HAP-1 (cell line): Measurements from ENCODE around the gene SYMPK.
A peak's percentile ranks its signal among the peaks of the same experiment; 100 is the strongest.

Source experiments
- DNase-seq, 2 experiments: peaks; one replicate each; pipeline ENCODE4 v3.0.0-alpha.2; 2016 to 2020; ENCODE audit warnings: low spot score in 2 of 2
- H3K27me3 ChIP-seq: fragments of 250-450 bp; sonication (Bioruptor Pico); 2 replicates; pipeline ENCODE4 v1.5.1; 2020; ENCODE audit warnings: low read depth, mild to moderate bottlenecking, moderate library complexity
- H3K36me3 ChIP-seq: fragments of 250-450 bp; sonication (Bioruptor Pico); replicated peaks from 2 replicates; pipeline ENCODE4 v1.5.1; 2020; ENCODE audit warnings: mild to moderate bottlenecking
- H3K4me1 ChIP-seq: fragments of 250-450 bp; sonication (Bioruptor Pico); 2 replicates; pipeline ENCODE4 v1.5.1; 2020; ENCODE audit warnings: mild to moderate bottlenecking
- H3K4me3 ChIP-seq: fragments of 250-450 bp; sonication (Bioruptor Pico); 2 replicates; pipeline ENCODE4 v1.5.1; 2020; ENCODE audit warnings: mild to moderate bottlenecking, moderate library complexity
- H3K9me3 ChIP-seq: fragments of 250-450 bp; sonication (Bioruptor Pico); 2 replicates; pipeline ENCODE4 v1.5.1; 2020; ENCODE audit warnings: mild to moderate bottlenecking, moderate library complexity
- in situ Hi-C: fragments of 300-500 bp; cut with MboI; formaldehyde crosslinking; loops from 3 replicates; pipeline ENCODE4 v1.14.3; 2020; ENCODE audit warnings: low sequenced_read_pairs, inconsistent platforms, mixed read lengths

Gene SYMPK

DNA sequence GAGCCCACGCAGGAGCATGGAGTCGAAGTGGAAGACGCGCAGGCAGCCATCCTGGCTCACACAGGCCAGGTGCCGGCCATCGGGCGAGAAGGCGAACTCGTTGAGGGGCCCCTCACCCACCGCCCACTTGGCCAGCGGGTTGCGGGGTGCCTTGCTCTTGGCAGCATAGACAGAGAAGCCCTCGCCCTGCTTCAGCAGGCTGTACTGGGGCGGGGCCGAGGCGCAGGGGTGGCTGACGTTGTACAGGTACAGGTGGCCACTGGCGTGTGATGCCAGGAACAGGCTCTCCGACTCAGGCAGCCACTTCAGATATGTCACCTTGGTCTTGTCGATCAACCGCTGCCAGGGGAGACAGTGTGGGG is 76.4 kb downstream of the SYMPK start:
- no peaks in the 10 kb centered on the region for H3K27me3 ChIP-seq
- H3K36me3 ChIP-seq: peaks cover 49% of the 10 kb centered on the region
- no peak overlapping the region for H3K4me3 ChIP-seq
- DNase-seq: no peak
- no peaks in the 10 kb centered on the region for H3K9me3 ChIP-seq
- in situ Hi-C loops: no loop called here
- H3K4me1 ChIP-seq: no peaks in the 10 kb centered on the region; the same call in 1 of the 2 replicates

DNA sequence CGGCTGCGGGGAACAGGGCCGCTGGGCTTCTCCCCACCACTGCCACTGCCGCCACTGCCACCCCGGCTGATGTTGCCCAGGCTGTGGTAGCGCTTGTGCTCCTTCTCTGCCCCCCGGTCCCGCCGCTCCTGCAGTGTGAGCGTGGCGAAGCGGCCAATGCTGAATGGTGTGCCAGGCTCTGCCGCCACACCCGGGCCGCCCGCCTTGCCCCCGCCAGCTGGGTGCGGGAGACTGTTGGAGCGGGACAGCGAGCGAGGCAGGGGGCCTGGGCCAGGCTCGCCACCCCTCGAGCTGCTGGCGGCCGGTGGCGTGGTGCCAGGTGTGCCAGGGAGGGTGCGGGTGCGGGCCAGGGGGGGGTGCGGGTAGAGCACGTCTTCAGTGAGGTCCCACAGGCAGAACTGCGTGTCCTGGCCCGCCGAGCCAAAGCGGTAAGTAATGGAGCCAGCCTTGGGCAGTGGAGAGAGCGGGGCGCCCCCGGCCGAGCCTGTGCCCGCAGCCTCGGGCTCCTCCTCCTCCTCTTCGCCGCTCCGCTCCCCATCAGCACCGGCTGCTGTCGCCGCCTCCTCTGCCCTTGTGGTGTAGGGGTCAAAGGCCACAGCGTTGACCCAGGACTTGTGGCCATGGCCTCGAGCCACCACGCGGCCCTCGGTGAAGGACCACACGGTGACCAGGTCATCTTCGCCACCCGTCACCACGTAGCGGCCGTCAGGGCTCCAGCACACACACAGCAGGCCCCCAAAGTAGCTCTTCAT is 77.0 kb downstream of the SYMPK start:
- no peak overlapping the region for H3K4me3 ChIP-seq
- no peaks in the 10 kb centered on the region for H3K4me1 ChIP-seq
- H3K27me3 ChIP-seq: no peaks in the 10 kb centered on the region
- DNase-seq: no peak
- in situ Hi-C loops: no loop called here
- H3K36me3 ChIP-seq: peaks cover 49% of the 10 kb centered on the region
- no peaks in the 10 kb centered on the region for H3K9me3 ChIP-seq

DNA sequence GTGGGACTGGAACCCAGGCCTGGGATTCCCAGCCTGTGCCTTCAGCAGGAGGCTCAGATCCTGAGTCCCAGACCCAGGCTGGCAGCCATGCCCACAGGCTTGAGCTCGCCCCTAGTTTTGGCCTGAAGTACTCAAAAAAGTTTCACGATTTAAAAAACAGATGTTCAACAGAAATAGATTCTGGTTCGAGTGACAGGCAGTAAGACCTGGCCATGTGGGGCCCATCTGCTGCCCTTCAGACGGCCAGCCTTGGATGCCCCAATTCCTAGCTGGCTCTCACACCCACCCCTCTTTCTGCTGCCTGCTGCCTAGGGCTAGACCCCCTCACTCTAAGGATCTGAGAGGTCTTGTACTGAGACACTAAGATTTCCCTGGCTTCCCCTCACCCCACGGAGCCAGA is 77.8 kb downstream of the SYMPK start:
- Histone ChIP-seq H3K9me3 (no peaks in the 10 kb centered on the region), H3K4me3 (no peak overlapping the region), H3K36me3 (peaks cover 42% of the 10 kb centered on the region), H3K4me1 (no peaks in the 10 kb centered on the region; the same call in 1 of the 2 replicates), H3K27me3 (no peaks in the 10 kb centered on the region)
- no peak for DNase-seq
- in situ Hi-C loops: no loop called here

DNA sequence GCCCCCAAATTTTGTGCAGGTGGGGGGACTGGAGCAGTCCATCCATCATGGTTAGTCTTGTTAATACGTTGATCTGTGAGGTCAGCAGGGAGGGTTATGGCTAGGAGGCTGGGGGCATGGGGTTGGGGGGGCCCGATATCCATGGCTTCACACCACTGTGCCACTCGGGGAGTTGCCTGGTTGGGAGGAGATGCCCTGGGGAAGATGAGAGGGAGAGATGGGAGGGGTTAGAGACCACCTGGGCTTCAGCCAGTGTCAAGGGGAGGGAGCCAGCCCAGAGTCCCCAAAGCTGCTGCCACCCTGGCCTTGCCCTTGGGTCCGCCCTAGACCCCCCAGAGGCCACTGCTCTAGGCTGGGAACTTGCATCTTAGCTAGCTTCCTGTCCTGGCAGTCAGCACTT is 78.9 kb downstream of the SYMPK start:
- H3K4me1 ChIP-seq: peaks cover 7% of the 10 kb centered on the region
- DNase-seq: no peak
- in situ Hi-C loops: no loop called here
- peaks cover 33% of the 10 kb centered on the region for H3K36me3 ChIP-seq
- no peaks in the 10 kb centered on the region for H3K9me3 ChIP-seq
- H3K27me3 ChIP-seq: no peaks in the 10 kb centered on the region
- no peak overlapping the region for H3K4me3 ChIP-seq

DNA sequence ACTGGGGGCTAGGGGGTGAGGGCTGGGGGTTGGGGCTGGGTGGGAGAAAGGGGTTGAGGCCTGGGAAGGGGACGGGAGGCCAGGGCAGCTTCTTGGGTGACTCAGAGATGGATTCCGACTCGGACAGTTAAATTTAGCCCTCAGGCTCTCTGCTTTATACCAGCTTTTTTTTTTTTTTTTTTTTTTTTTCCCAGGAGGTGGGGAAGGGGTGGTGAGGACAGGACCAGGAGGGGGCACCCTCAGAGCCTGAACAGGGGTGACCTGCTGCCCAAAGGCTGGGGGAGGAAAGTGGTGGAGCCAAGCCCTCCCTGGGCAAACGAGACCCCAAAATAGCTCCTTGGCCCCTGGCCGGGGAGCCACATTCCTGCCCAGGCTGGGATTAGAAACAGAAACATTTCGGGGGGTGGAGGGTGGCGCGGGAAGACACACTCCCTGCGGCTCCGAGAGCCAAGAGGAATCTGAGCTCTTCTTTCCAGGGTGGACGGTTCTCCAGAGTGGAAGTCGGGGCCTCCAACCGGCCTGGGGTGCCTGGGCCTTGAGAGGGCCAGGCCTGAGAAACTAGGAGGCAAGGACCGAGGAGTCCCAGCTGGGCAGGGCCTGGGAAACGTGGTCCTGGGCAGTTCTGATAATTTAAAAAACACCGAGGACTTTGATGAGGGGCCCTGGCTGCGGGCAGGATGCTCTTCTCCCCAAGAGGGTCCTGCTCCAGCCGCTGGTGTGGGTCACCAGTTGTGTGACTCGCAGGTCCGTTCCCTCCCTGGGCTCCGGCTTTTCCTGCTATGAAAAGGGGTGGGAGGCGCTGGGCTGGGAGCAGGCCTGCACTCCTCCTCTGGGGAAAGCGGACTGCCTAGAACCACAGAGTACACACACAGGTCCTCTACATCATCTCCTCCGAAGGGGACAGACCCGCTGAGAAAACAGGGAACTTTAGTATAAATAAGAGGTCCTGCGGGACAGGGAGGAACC is 79.8 kb downstream of the SYMPK start:
- in situ Hi-C loops: no loop called here
- no peaks in the 10 kb centered on the region for H3K27me3 ChIP-seq
- no peaks in the 10 kb centered on the region for H3K9me3 ChIP-seq
- H3K36me3 ChIP-seq: peaks cover 24% of the 10 kb centered on the region
- DNase-seq: no peak
- no peak overlapping the region for H3K4me3 ChIP-seq
- peaks cover 10% of the 10 kb centered on the region for H3K4me1 ChIP-seq

DNA sequence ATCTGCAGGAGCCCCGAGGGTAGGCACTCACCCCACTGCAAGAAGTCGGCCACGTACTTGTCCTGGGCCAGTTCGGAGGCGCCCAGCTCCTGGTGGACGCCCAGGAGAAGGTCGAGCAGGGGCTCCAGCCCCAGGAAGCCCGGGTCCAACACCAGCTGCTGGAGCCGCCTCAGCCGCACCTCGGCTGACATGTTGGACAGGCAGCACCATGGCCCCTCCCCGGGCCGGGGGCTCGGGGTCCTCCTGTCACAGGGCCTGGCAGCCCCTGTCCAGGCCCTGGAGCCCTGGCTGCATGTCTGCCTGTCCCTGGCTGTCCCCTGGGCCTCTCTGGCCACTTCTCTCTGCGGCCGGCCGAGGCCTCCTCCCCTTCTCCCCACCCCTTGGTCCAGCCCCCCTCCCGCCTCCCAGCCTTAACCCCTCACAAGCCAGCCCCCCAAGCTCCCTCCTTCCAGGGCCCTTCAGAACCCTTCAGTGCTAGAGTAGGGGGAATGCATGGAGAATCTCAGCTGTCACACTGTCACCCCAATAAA is 80.7 kb downstream of the SYMPK start, which contains the start of gene DMPK:
Gene DMPK (minus strand): TSS at position 329 of the 530 bp plus-strand sequence. CDS start 138 bp downstream, at position 191.
- H3K4me3 ChIP-seq: no peak within 1 kb of the TSS

DNA sequence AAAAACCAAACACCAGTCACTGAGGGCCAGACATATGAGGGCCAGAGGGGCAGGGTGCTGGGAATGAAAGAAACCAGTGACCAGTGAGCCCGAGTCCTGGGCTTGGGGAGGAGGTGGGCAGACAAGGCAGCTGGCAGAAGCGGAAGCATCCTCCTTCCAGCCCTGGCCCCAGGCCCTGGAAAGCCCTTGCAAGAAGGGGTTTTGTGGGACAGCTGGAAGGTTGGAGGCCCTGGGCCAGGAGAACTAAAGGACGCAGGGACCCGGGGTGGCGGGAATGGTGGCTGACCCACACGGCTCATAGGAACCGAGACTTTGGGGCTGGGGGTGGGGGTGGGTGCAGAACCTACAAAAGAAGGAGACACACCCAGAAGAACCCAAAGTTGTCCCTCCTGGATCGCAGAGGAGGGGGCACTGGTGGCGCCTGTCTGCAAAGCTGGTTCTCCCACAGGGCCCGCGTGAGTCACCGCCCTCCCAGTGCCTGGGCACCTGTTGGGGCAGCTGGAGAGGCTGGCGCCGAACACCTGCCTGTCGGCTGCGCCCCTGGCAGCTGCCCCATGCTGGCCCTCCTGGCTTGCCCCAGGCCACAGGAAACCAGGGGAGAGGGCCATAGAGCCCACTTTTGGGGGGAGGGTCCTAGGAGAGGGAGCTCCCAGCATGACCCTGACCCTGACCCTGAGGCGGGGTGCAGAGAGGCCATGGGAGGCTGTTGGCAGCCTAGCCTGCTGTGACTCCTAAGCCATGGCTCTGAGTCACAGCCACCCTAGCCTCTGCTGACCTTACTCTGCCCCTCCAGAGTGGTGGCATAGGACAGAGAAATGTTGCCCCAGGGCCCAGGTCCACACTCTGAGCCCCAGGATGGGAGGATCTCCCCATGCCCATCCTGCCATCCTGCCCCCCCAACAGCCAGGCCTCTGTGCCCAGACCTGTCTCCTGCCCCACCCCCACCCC is 81.5 kb downstream of the SYMPK start:
- no peaks in the 10 kb centered on the region for H3K27me3 ChIP-seq
- H3K9me3 ChIP-seq: no peaks in the 10 kb centered on the region
- in situ Hi-C loops: no loop called here
- no peak for DNase-seq
- peaks cover 10% of the 10 kb centered on the region for H3K4me1 ChIP-seq
- no peak overlapping the region for H3K4me3 ChIP-seq
- H3K36me3 ChIP-seq: peaks cover 29% of the 10 kb centered on the region

More for the DNA sequence above, 80.7 kb downstream of the SYMPK start, which contains the start of gene DMPK:
- H3K27me3 ChIP-seq: no peaks in the 10 kb centered on the region
- in situ Hi-C loops: no loop called here
- H3K36me3 ChIP-seq: peaks cover 27% of the 10 kb centered on the region
- H3K4me1 ChIP-seq: peaks cover 10% of the 10 kb centered on the region
- no peak for DNase-seq
- H3K9me3 ChIP-seq: no peaks in the 10 kb centered on the region

DNA sequence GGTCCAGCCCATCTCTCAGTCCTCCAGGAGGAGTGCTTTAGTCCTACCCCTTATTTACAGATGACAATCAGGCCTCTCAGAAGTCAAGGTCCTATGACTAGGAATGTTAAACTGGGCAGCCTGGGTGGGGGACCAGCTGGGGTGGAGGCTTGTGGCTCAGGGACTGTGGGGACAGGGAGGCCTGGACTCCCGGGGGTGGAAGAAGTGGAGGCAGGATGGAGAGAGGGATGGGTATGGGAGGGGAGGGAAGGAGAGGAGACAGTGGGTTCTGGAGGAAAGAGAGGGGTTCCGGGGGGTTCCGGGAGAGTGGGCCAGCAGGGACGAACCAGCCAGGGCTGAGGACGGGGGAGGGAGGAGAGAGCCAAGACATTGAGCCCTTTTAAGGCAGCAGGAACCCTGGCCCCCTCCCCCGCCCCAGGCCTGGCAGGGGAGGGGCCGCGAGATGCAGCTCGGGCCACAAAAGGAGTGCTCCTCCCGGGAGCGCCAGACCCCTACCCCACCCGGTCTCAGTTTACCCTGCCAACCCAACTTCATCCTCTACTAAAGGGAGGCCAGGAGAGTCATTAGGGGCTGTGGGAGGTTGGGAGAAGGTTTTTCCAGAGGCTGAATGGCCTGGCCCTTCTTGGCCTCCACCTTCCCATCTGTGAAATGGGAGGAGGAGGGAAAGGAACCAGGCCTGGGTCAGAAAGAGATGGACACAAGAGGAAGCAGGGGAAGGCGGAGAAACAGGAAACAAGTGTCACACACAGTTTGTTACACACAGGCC is 82.3 kb downstream of the SYMPK start:
- DNase-seq: no peak
- Histone ChIP-seq H3K9me3 (no peaks in the 10 kb centered on the region), H3K27me3 (no peaks in the 10 kb centered on the region), H3K36me3 (peaks cover 23% of the 10 kb centered on the region), H3K4me1 (peaks cover 10% of the 10 kb centered on the region), H3K4me3 (no peak overlapping the region)
- in situ Hi-C loops: no loop called here

DNA sequence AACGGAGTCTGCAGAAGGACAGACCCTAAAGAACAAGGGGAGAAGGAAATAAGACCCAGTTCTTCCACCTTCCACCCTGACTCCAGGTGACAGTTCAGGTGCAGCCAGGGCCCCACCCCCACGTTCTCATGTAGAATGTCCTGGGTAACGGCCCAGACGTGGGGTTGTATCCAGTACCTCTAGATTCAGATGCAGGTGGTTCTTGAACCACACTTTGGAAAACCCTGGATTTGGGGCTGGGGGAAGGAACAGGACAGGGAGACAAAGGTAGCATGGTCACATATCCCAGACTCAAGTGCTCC is 82.8 kb downstream of the SYMPK start:
- H3K9me3 ChIP-seq: no peaks in the 10 kb centered on the region
- in situ Hi-C loops: no loop called here
- H3K36me3 ChIP-seq: peaks cover 17% of the 10 kb centered on the region
- H3K4me1 ChIP-seq: peaks cover 10% of the 10 kb centered on the region
- DNase-seq: no peak
- no peaks in the 10 kb centered on the region for H3K27me3 ChIP-seq
- H3K4me3 ChIP-seq: no peak overlapping the region; the same call in 1 of the 2 replicates

DNA sequence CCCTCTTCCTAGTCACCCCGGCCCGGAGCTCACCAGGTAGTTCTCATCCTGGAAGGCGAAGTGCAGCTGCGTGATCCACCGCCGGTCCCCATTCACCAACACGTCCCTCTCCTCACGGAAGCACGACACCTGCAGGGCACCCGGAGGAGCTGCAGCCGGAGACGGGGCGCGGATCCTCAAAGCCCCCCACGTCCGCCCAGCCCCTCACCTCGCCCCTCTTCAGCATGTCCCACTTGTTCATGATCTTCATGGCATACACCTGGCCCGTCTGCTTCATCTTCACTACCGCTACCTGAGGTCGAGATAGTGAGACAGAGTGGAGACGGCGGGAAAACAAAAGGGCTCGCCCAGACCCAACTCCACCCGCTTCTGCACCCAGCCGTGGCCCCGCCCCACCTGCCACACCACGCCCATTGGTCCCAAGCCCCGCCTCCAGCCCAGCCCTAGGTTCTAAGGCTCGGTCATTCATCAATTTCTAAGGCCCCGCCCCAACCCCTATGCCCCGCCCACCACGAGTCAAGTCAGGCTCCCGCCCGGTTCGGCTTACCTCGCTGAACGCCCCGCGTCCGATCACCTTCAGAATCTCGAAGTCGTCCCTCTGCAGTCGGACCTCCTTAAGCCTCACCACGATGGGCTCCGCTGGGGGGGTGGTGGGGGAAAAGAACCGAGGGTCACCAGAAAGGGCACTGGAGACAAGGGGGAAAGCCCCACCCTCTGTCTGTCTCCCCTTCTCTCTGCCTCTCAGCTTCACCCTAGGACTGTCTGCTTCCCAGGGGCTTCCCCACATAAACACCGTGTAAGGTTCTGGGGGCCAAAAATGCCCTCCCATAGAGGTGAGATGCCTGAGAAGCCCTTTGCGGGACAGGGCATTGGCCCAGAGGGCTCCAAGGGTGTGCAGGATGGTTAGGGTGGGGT is 83.5 kb downstream of the SYMPK start:
- H3K9me3 ChIP-seq: no peaks in the 10 kb centered on the region
- in situ Hi-C loops: no loop called here
- H3K27me3 ChIP-seq: no peaks in the 10 kb centered on the region
- H3K4me1 ChIP-seq: peaks cover 10% of the 10 kb centered on the region
- DNase-seq: peak; percentile 85 to 99
- peaks cover 12% of the 10 kb centered on the region for H3K36me3 ChIP-seq
- H3K4me3 ChIP-seq: peak overlapping the region; percentile 38

DNA sequence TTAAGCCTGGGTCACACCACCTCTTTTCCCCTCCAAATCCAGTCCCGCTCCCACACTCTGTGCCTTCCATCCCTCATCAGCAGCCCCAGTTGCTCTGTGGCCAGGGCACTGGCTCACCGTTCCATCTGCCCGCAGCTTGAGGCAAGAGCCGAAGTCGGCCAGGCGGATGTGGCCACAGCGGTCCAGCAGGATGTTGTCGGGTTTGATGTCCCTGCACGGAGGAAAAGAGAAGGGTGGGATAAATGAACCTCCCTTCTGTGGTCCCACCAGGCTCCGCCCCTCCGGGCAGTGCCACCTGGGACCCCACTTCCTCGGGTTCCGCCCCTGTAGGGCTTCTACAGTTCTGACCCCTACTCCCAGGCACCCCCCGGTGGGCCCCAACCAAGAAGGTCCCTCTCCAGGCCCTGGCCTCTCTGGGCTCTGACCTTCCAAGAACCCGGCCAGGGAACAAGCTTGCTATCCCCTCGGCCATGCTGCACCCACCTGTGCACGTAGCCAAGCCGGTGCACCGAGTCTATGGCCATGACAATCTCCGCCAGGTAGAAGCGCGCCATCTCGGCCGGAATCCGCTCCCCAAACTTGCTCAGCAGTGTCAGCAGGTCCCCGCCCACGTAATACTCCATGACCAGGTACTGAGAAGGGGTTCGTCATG is 84.8 kb downstream of the SYMPK start:
- Histone ChIP-seq H3K9me3 (no peaks in the 10 kb centered on the region), H3K4me3 (no peak overlapping the region), H3K27me3 (no peaks in the 10 kb centered on the region), H3K36me3 (peaks cover 12% of the 10 kb centered on the region), H3K4me1 (peaks cover 10% of the 10 kb centered on the region)
- no peak for DNase-seq
- in situ Hi-C loops: no loop called here
